Stimulated activated CD4-positive, alpha-beta T cell treated with anti-CD3 and anti-CD28 coated beads, Interleukin-1b, Interleukin-23, amount 100 ng/mL, for 4 hours (primary cell): Measurements from ENCODE around the gene INPP4A.

Source experiments
- DNase-seq, 2 donors: peaks; one replicate each; pipeline ENCODE4 v3.0.0-alpha.2; 2020; ENCODE audit warnings: low read depth in 2 of 2

Gene INPP4A

DNA sequence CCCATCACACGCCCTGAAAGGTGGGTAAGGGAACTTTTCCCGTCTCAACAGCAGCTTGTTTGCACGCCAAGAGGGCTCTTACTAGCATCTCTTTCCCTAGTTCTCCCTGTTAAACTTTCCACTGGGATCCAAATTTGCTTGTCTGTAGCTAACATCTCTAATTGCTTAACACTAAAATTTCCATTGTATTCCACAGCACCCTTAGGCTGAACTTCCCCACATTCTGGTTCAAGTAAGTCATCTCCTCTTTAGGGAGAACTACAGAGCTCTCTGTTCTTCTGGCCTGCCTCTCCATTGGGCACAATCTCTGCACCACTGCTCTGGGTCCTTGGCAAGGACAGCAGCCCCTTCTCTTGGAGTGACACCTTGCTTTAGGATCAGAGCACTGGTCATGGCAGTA, 187.7 kb downstream of the INPP4A start:
- DNase-seq: no peak

DNA sequence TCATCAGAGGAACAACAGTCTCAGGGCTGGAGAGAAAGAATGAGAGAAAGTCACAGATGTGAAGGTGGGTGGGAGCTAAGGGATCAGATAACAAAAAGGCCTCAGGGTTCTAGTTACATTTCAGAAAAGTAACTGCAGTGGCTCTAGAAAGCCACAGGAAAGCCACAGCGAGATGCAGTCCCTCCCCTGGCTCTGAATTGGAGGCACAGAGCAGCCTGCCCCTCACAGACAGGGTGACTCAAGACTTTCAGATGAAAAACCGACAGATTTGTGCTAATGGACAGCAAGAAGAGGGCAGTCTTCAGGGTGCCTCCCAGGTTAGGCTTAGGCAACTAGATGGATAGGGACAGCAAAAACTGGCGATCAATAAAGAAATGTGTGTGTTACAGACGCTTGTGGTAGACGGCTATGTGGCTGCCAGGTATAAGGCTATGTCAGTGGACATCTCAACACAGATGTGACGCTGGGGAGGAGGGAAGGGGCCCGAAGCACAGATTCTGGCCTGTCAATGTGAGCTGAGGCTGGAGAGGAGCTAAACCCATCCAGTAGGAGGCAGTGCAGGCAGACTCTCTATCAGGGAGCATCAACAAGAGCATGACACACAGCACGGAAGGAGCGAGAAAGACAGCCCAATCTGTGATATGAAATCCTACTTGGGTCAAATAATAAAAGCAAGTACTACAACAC, 189.9 kb downstream of the INPP4A start:
- DNase-seq: peak in 1 of 2 donors; percentile 23

GRCh38 chr2:98637401-98638147, 192.9 kb downstream of the INPP4A start:
- DNase-seq: peak in 1 of 2 donors; percentile 12

GRCh38 chr2:98643496-98644100, 198.9 kb downstream of the INPP4A start:
- DNase-seq: no peak
